OCI-LY3 (cell line): Measurements from ENCODE around the gene TENM4.

Source experiments
- CTCF ChIP-seq: fragments of 200-600, 300-600 bp; sonication (generic); IDR thresholded peaks from 2 replicates; pipeline ENCODE4 v1.5.1; 2014; ENCODE audit warnings: antibody characterized with exemption, low read length, low read depth
- EZH2phosphoT487 ChIP-seq: fragments of 200-600 bp; shearing (Covaris generic); IDR thresholded peaks from 2 replicates; pipeline ENCODE4 v1.6.1; 2018; ENCODE audit warnings: antibody characterized with exemption, mixed run types, low read depth

GRCh38 chr11:78691215-78691614 lies 749.6 kb downstream of the TENM4 start:
- TF ChIP-seq CTCF (no peak), EZH2phosphoT487 (no peak)
